Measurements from ENCODE around the gene KIAA1671. TPM values are rescaled to one million over a fixed set of nuclear protein-coding genes. Genes with fewer than 3 reads are reported as not detected.

The KIAA1671 gene
- total and polyA plus RNA-seq, 2 of the 4 experiments (the other 2 are of a cell fraction), result 0.02 TPM; not detected in 1

DNA sequence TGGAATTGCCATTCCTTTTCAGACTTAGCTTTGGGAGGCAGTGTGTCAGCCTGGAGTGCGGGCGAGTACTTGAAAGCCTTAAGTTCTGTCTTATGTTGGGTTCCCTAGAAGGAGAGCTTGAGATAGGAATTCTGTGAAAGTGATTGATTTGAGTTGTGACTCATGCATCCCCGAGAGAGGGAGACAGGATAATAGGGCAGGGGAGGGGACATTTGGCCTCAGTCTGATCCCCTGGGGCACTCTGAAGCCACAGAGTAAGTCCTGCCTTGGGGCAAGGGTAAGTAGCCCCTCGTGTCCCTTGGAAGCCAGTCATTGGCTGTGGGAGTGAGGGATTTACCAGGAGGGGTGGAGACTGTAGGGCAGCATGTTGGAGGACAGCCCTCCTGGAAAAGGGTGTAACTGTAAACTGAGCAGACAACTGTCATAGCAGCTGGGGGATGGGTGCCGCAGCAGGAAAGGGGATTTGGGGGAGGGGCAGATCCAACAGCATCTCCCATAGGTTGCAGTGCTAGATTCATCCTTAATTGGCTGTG is 44.0 kb downstream of the KIAA1671 start:
- ChIA-PET POLR2A (ENCODE audit: unreplicated experiment) (no interaction called here), CTCF (no interaction called here)
- Histone ChIP-seq H3K4me1 (ENCODE audit: control insufficient read depth, insufficient read depth, low read length) (no peaks in the 10 kb centered on the region), H3K36me3 (ENCODE audit: control insufficient read depth, insufficient read depth, low read length) (no peaks in the 10 kb centered on the region), H3K9ac (ENCODE audit: low read depth, low read length) (no peak overlapping the region), H3K9me3 (ENCODE audit: control insufficient read depth, insufficient read depth, low read length) (no peaks in the 10 kb centered on the region), H3K79me1 (ENCODE audit: low read depth in 1 of 2, low read length in 2 of 2) (no peaks in the 10 kb centered on the region), H3K23ac (ENCODE audit: low read depth, low read length) (no peak overlapping the region), H2BK5ac (ENCODE audit: low read depth, low read length, poor library complexity, severe bottlenecking) (no peak overlapping the region), H3K4me3 (ENCODE audit: insufficient read depth, low read depth, low read length) (no peak overlapping the region), H2AFZ (replicated peaks; ENCODE audit: low read length, poor library complexity) (no peak overlapping the region), H2BK120ac (ENCODE audit: low read depth, low read length) (no peak overlapping the region), H4K91ac (ENCODE audit: insufficient read depth, low read depth, low read length) (no peak overlapping the region), H3K4me2 (ENCODE audit: low read depth, low read length) (no peak overlapping the region), H3K27ac (ENCODE audit: insufficient read depth, low read length) (no peak overlapping the region), H3K9me1 (ENCODE audit: insufficient read depth, low read length) (no peaks in the 10 kb centered on the region), H2AK9ac (replicated peaks; ENCODE audit: low read depth, low read length, poor library complexity) (no peak overlapping the region), H3K56ac (ENCODE audit: extremely low read depth, insufficient read depth, low read length) (no peak overlapping the region), H3K18ac (ENCODE audit: low read depth, low read length) (no peak overlapping the region), H3K27me3 (ENCODE audit: control insufficient read depth, insufficient read depth, low read length) (no peaks in the 10 kb centered on the region), H4K8ac (ENCODE audit: low read depth in 2 of 2, low read length in 2 of 2) (no peak overlapping the region), H2BK15ac (ENCODE audit: low read depth, low read length) (no peak overlapping the region), H2AK5ac (ENCODE audit: low read depth, low read length) (no peak overlapping the region), H4K5ac (ENCODE audit: low read depth, low read length) (no peak overlapping the region), H3K4ac (ENCODE audit: low read depth, low read length) (no peak overlapping the region), H3K14ac (replicated peaks; ENCODE audit: low read depth, low read length) (no peak overlapping the region), H2BK20ac (ENCODE audit: low read depth, low read length) (no peak overlapping the region), H4K20me1 (ENCODE audit: insufficient read depth, low read length) (no peaks in the 10 kb centered on the region)
- dilution Hi-C loops (cut with HindIII; ENCODE audit: low sequenced_read_pairs, unreplicated experiment), result no loop called here
- BruUV-seq (replicated peaks), result no TSS peak
- 0% methylated on average over 4 of the region's 5 CpGs; no CpG with 5 or more reads in 1 of the 2 experiments for WGBS, 2 experiments (ENCODE audit: extremely low coverage in 2 of 2, insufficient read length in 1 of 2)
- ATAC-seq (ENCODE audit: low read depth) (no peak), DNase-seq (no peak)
- in situ Hi-C loops (cut with MboI; ENCODE audit: low sequenced_read_pairs), result no loop called here
- TF ChIP-seq NFE2L2 (IDR thresholded peaks at IDR 0.05; ENCODE audit: low read depth, low read length) (no peak), USF2 (IDR thresholded peaks at IDR 0.05; ENCODE audit: low read depth, low read length) (no peak), MAFK (IDR thresholded peaks at IDR 0.05; ENCODE audit: low read depth, low read length) (no peak), CTCF (conservative IDR thresholded peaks at IDR 0.05; ENCODE audit: low read depth, low read length) (no peak), BHLHE40 (IDR thresholded peaks at IDR 0.05; ENCODE audit: low read depth, low read length) (no peak), CEBPB (IDR thresholded peaks at IDR 0.05; ENCODE audit: low read depth, low read length) (no peak), RFX5 (IDR thresholded peaks at IDR 0.05; ENCODE audit: low read depth, low read length) (no peak), CHD1 (IDR thresholded peaks at IDR 0.05; ENCODE audit: low read depth, low read length) (no peak), FOS (IDR thresholded peaks at IDR 0.05; ENCODE audit: low read depth, low read length) (no peak), RAD21 (IDR thresholded peaks at IDR 0.05; ENCODE audit: low read length) (no peak), MXI1 (IDR thresholded peaks at IDR 0.05; ENCODE audit: borderline replicate concordance, low read depth, low read length) (no peak), MAZ (IDR thresholded peaks at IDR 0.05; ENCODE audit: borderline replicate concordance, low read depth, low read length) (no peak), SMC3 (IDR thresholded peaks at IDR 0.05; ENCODE audit: low read depth, low read length) (no peak)
- intact Hi-C loops (cut with micrococcal nuclease), result no loop called here
